Neural progenitor cell (in vitro differentiated cells): ENCODE results near the gene RGS10. TPM values are rescaled to one million over a fixed set of nuclear protein-coding genes. Genes with fewer than 3 reads are reported as not detected.
A peak's percentile ranks its signal among the peaks of the same experiment; 100 is the strongest.

Source experiments
- DNase-seq: peaks from one replicate; pipeline ENCODE4 v3.0.0-alpha.2; 2016; ENCODE audit warnings: low spot score
- H2AFZ ChIP-seq: fragments of 200-600 bp; sonication (generic); replicated peaks from 2 replicates; pipeline ENCODE4 v1.6.1; 2016; ENCODE audit warnings: antibody characterized with exemption
- H3F3A ChIP-seq: fragments of 200-600 bp; sonication (generic); 2 replicates; pipeline ENCODE4 v1.6.1; 2016; ENCODE audit warnings: antibody characterized with exemption, low read depth
- H3K27ac ChIP-seq: fragments of 200-600 bp; sonication (generic); 2 replicates; pipeline ENCODE4 v1.5.1; 2016; ENCODE audit warnings: mild to moderate bottlenecking
- H3K27me3 ChIP-seq: fragments of 200-600 bp; sonication (generic); 2 replicates; pipeline ENCODE4 v1.6.1; 2016; ENCODE audit warnings: mild to moderate bottlenecking, moderate library complexity
- H3K36me3 ChIP-seq: fragments of 200-600 bp; sonication (generic); 2 replicates; pipeline ENCODE4 v1.5.1; 2016
- H3K4me1 ChIP-seq: fragments of 200-600 bp; sonication (generic); 2 replicates; pipeline ENCODE4 v1.6.1; 2016; ENCODE audit warnings: mixed run types
- H3K4me2 ChIP-seq: fragments of 200-600 bp; sonication (generic); 2 replicates; pipeline ENCODE4 v1.6.1; 2016
- H3K4me3 ChIP-seq: fragments of 200-600 bp; sonication (generic); 2 replicates; pipeline ENCODE4 v1.5.1; 2016
- H3K79me2 ChIP-seq: fragments of 200-600 bp; sonication (generic); 2 replicates; pipeline ENCODE4 v1.6.1; 2016; ENCODE audit warnings: low read depth
- H3K9ac ChIP-seq: fragments of 200-600 bp; sonication (generic); 2 replicates; pipeline ENCODE4 v1.6.1; 2016
- H3K9me3 ChIP-seq: fragments of 200-600 bp; sonication (generic); 2 replicates; pipeline ENCODE4 v1.5.1; 2016; ENCODE audit warnings: low read depth
- H4K20me1 ChIP-seq: fragments of 200-600 bp; sonication (generic); 2 replicates; pipeline ENCODE4 v1.6.1; 2016; ENCODE audit warnings: low read depth
- H3K27ac Mint-ChIP-seq: 3 replicates; pipeline ENCODE4 v1.8.0; 2021; ENCODE audit warnings: mixed read lengths
- H3K27me3 Mint-ChIP-seq: 2 replicates; pipeline ENCODE4 v1.8.0; 2022; ENCODE audit warnings: low read depth, mild to moderate bottlenecking, inconsistent platforms, moderate library complexity, mixed read lengths; ENCODE audit not compliant: insufficient read depth
- H3K36me3 Mint-ChIP-seq: 3 replicates; pipeline ENCODE4 v1.8.0; 2021; ENCODE audit warnings: mixed read lengths
- H3K4me1 Mint-ChIP-seq: 3 replicates; pipeline ENCODE4 v1.8.0; 2021; ENCODE audit warnings: mixed read lengths
- H3K4me3 Mint-ChIP-seq: 3 replicates; pipeline ENCODE4 v1.8.0; 2021; ENCODE audit warnings: mild to moderate bottlenecking, moderate library complexity, mixed read lengths
- H3K9me3 Mint-ChIP-seq: 3 replicates; pipeline ENCODE4 v1.8.0; 2020; ENCODE audit warnings: mixed read lengths
- EZH2 ChIP-seq: fragments of 200-600 bp; sonication (generic); IDR thresholded peaks from 2 replicates; pipeline ENCODE4 v1.6.1; 2017; ENCODE audit warnings: antibody characterized with exemption, mild to moderate bottlenecking, moderate library complexity
- EZH2phosphoT487 ChIP-seq: fragments of 200-600 bp; sonication (generic); IDR thresholded peaks from 2 replicates; pipeline ENCODE4 v1.6.1; 2017; ENCODE audit warnings: antibody characterized with exemption
- total RNA-seq: library from RNA; depleted of rRNA; stranded (reverse); fragments of >200 nt; gene quantifications from 2 replicates; pipeline ENCODE4 v1.2.3, GENCODE V29; 2015; ENCODE audit warnings: low replicate concordance
- TF ChIP-seq, protein P1 (sequence below): fragments of 200-600 bp; sonication (generic); IDR thresholded peaks from 2 replicates; pipeline ENCODE4 v1.5.1; 2017; ENCODE audit warnings: antibody characterized with exemption, mild to moderate bottlenecking

The RGS10 gene
- total RNA-seq, 1 donor from 2014 or later: 12.0 TPM

DNA sequence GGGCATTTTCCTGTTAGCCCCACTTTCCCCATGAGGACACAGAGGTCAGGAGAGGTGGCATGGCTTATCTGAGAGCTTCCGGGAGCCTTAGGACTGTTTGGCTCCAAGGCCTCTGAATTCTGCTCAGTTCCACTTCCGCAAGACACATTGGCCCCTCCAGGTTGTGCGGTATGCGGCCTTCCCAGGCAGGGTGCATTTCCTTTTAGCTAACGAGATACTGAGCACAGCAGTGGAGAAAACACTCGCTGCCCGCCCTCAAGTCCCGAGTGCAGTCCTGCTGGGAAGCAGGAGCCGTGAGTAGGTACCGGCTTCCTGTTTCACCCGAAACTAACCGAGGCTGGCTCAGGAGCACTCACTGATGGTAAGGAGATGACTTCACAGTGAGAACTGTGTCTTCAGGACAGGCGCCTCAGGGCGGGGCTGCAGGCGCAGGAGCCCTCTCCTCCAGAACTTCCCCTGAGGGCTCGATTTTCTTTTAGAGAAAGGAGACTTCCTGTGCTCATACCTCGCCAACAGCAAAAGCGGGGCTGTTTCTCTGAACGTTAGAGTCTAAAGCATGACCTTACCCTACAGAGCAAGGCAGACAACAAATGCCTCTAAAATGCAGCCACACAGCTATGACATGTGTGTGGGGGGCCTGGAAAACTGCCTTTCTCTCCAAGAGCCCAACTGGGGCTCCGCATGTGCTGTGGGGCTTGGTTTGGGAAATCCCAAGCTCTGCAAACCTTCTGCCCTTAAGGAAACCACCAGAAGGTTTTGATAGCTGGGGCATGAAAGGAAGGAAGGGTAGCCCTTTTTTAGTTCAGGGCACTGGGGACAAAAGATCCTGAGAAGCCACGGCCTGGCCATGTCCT lies 25.9 kb downstream of the RGS10 start:
- Histone ChIP-seq H3K9ac (no peak overlapping the region), H3K27ac (no peak overlapping the region), H3F3A (no peaks in the 10 kb centered on the region), H3K4me1 (peaks cover 28% of the 10 kb centered on the region), H3K36me3 (no peaks in the 10 kb centered on the region), H3K79me2 (no peaks in the 10 kb centered on the region), H3K4me3 (no peak overlapping the region), H2AFZ (peak overlapping the region; percentile 90), H4K20me1 (no peaks in the 10 kb centered on the region), H3K9me3 (no peaks in the 10 kb centered on the region), H3K4me2 (no peak overlapping the region), H3K27me3 (no peaks in the 10 kb centered on the region)
- Mint-ChIP-seq H3K4me3 (no peak overlapping the region), H3K27me3 (peaks cover 10% of the 10 kb centered on the region), H3K36me3 (no peaks in the 10 kb centered on the region), H3K27ac (no peak overlapping the region), H3K4me1 (peaks cover 45% of the 10 kb centered on the region), H3K9me3 (no peaks in the 10 kb centered on the region)
- DNase-seq: no peak
- TF ChIP-seq EZH2 (no peak), EZH2phosphoT487 (no peak)
- TF ChIP-seq, protein P1, sequence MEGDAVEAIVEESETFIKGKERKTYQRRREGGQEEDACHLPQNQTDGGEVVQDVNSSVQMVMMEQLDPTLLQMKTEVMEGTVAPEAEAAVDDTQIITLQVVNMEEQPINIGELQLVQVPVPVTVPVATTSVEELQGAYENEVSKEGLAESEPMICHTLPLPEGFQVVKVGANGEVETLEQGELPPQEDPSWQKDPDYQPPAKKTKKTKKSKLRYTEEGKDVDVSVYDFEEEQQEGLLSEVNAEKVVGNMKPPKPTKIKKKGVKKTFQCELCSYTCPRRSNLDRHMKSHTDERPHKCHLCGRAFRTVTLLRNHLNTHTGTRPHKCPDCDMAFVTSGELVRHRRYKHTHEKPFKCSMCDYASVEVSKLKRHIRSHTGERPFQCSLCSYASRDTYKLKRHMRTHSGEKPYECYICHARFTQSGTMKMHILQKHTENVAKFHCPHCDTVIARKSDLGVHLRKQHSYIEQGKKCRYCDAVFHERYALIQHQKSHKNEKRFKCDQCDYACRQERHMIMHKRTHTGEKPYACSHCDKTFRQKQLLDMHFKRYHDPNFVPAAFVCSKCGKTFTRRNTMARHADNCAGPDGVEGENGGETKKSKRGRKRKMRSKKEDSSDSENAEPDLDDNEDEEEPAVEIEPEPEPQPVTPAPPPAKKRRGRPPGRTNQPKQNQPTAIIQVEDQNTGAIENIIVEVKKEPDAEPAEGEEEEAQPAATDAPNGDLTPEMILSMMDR: no peak

DNA sequence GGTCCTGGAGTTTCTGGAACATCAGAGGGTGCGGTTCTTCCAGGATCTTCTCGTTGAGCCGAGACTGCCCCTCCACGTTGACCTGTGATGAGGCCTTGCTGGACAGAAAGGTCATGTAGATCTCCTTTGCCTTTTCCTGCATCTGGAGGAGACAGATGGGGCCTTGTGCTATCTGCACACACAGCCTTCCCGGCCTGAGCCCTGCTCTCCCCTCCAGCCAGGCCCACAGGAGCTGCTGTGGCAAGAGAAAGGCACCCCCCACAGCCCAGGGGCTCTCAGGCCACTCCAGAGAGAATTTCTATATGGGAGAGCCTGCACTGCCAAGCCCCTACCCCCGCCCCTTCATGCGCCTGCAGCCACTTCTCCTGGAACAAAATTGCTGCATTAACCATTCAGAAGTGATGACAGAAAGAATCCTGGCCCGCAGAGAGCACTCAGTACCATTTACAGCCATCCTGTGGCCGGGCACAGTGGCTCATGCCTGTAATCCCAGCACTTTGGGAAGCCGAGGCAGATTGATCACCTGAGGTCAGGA lies 26.9 kb downstream of the RGS10 start:
- H3K4me3 Mint-ChIP-seq: no peak overlapping the region
- peak overlapping the region; percentile 53 for H3K27ac Mint-ChIP-seq

DNA sequence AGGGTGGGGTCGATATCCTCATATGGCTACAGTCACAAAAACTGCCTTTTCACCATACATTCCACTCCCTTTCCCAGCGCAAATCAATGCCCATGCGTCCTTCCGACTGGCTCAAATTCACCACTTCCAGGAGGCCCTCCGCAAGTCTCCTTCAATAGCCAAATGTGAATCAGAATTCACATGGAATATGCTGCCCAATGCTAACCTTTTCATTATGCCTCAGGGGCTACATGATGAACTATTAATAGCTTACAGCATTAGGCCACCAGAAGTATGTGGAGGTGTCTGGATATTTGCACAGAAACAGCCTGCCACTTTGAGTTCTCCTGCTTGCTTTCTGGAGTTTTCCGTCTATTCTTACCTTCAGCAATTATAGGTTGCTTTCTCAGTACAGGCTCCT lies 27.7 kb downstream of the RGS10 start:
- Histone ChIP-seq H2AFZ (no peak overlapping the region), H3K4me2 (no peak overlapping the region), H3K27me3 (no peaks in the 10 kb centered on the region), H4K20me1 (no peaks in the 10 kb centered on the region), H3K4me1 (peaks cover 22% of the 10 kb centered on the region), H3K36me3 (no peaks in the 10 kb centered on the region), H3K9ac (no peak overlapping the region), H3K27ac (no peak overlapping the region), H3K4me3 (no peak overlapping the region), H3K79me2 (no peaks in the 10 kb centered on the region), H3K9me3 (no peaks in the 10 kb centered on the region), H3F3A (no peaks in the 10 kb centered on the region)
- Mint-ChIP-seq H3K27me3 (peaks cover 11% of the 10 kb centered on the region), H3K9me3 (no peaks in the 10 kb centered on the region), H3K4me1 (peaks cover 48% of the 10 kb centered on the region), H3K27ac (peak overlapping the region; percentile 69), H3K4me3 (no peak overlapping the region), H3K36me3 (no peaks in the 10 kb centered on the region)
- TF ChIP-seq EZH2phosphoT487 (no peak), EZH2 (no peak)
- TF ChIP-seq, protein P1: no peak
- no peak for DNase-seq

More for the DNA sequence above, 26.9 kb downstream of the RGS10 start:
- H4K20me1 ChIP-seq: no peaks in the 10 kb centered on the region
- no peak overlapping the region for H3K27ac ChIP-seq
- H3K9me3 Mint-ChIP-seq: no peaks in the 10 kb centered on the region
- H3K79me2 ChIP-seq: no peaks in the 10 kb centered on the region
- DNase-seq: no peak
- no peak overlapping the region for H3K4me3 ChIP-seq
- peaks cover 11% of the 10 kb centered on the region for H3K27me3 Mint-ChIP-seq
- H3K4me1 Mint-ChIP-seq: peaks cover 46% of the 10 kb centered on the region
- H3K27me3 ChIP-seq: no peaks in the 10 kb centered on the region
- H3K4me2 ChIP-seq: no peak overlapping the region
- H3K4me1 ChIP-seq: peaks cover 28% of the 10 kb centered on the region
- no peak overlapping the region for H2AFZ ChIP-seq
- no peaks in the 10 kb centered on the region for H3K36me3 Mint-ChIP-seq
- H3K9ac ChIP-seq: no peak overlapping the region
- H3K9me3 ChIP-seq: no peaks in the 10 kb centered on the region
- no peaks in the 10 kb centered on the region for H3K36me3 ChIP-seq
- H3F3A ChIP-seq: no peaks in the 10 kb centered on the region
- TF ChIP-seq, protein P1: no peak
- no peak for TF ChIP-seq EZH2phosphoT487
- no peak for TF ChIP-seq EZH2
